Fibroblast of skin of left biceps (primary cell): ENCODE results near the gene PTPRS.
"Not testable (repeated sequence)": the region's sequence is repeated elsewhere in the genome, so short reads cannot be mapped to it uniquely, and the experiment has no call there.

ENCODE experiments used
- DNase-seq, 2 experiments: peaks; one replicate each; pipeline ENCODE4 v3.0.0-alpha.2; 2013; ENCODE audit warnings: low read depth in 2 of 2

Gene PTPRS

DNA sequence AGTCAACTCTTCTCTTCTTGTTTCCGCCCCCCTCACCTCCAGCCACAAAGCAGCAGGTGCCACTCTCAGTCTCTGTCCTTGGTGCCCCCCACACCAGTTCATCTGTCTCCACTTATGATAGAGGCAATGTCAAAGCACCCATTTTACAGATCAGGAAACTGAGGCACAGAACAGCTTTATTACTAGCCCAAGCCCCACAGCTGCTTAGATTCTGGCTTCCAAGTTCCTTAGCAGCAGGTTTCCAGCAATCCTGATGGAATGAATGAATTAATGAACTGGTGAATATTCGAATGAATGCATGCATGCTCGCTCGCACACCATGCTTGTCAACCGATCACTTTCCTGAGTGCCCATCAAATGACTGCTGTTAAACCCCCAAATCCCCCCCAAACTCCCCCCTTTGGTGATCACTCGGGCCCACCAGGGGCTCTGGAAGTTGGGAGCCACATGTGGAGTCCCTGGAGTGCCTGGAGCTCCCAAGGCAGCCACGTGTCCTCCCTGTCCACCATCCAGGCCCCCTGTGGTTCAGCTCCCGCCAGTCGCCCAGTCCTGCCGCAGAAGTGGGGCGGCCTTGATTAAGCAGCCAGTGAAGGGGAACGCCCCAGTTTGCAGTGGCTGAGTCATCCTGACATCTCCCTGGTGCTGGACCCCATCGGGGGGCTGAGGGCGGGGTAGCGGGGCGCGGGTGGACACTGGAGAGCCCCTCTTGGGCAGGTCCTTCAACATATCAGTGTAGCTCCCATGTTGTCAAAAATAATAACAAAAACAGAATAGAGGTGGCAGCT, 6.8 kb downstream of the PTPRS start:
- no peak for DNase-seq

DNA sequence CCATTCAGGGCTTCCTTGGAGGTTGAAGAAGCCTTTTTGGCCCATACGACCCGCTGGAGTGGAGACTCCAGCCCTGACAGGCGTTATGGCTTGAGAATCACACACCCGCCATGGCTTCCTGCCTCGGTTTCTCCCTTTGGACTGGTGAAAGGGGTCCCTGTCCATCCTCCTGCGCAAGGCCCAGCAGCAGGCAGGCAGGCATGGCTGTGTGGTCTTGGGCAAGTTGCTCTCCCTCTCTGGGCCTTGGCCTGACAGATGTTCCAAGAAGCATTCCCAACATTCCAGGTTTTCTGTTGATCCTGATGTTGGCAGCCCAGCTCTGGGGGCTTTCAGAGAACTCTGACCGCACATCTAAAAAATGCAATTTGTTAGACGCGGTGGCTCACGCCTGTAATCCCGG, 8.1 kb downstream of the PTPRS start:
- no peak for DNase-seq

GRCh38 chr19:5331790-5332189, 8.8 kb downstream of the PTPRS start:
- no peak for DNase-seq

DNA sequence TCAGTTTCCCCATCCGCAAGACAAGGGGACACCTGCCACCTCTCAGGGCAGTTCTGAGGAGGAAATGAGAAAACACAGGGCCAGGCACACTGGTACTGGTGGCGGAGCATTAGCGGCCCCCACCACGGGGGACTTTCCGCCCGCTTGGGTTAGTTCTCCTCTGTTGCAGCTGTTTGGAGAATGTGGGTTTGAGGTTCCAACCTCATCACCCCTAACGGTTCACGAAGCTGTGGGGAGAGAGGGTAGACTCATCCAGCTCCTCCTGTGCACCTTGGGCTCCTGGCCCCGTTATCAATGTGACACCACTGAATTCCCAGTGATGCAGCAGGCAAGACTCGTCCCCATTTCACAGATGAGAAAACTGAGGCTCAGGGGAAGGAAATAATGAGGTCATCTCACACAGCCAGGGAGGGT, 10.3 kb downstream of the PTPRS start:
- DNase-seq: no peak

GRCh38 chr19:5329141-5329540, 11.5 kb downstream of the PTPRS start:
- no peak for DNase-seq

- not testable (repeated sequence) for DNase-seq
Measured at GRCh38 chr19:5328407-5328806, 12.2 kb downstream of the PTPRS start.

DNA sequence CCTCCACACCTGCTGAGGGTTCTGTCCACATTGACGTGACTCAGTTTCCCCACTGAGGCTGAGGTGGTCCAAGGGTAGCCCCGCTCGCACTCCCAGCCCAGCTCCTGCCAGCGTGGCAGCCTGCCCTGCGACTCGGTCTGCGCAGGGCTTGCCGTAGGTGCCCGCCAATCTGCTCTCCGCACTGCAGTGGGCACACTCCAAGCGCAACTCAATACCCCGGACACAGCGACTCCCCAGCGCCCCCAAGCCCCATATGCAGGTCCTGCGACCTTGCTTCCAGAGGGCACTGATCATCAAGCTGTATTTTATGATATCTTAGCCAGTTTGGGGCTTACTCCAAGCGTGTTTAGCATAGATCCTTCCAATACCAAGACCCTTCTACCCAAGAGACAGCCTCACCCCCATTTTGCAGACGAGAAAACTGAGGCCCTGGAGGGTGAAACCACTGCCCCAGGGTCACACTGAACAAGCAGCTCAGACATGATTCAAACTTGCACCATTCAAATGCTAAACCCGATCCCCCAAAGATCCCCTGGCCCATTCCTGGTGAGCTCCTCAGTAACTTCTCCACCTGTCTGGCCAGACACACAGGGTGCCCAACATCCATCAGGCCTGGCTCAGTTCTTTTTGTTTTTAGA, 13.5 kb downstream of the PTPRS start:
- no peak for DNase-seq

- DNase-seq: no peak
Measured at GRCh38 chr19:5326545-5326944, 14.1 kb downstream of the PTPRS start.

GRCh38 chr19:5324947-5325346, 15.7 kb downstream of the PTPRS start:
- no peak for DNase-seq

GRCh38 chr19:5323475-5323811, 17.2 kb downstream of the PTPRS start:
- DNase-seq: no peak

GRCh38 chr19:5321851-5322681, 18.5 kb downstream of the PTPRS start:
- no peak for DNase-seq

- no peak for DNase-seq
Measured at GRCh38 chr19:5321066-5321642, 19.5 kb downstream of the PTPRS start.

- no peak for DNase-seq
Measured at GRCh38 chr19:5319516-5319915, 21.1 kb downstream of the PTPRS start.

- no peak for DNase-seq
Measured at GRCh38 chr19:5318306-5318705, 22.3 kb downstream of the PTPRS start.

- no peak for DNase-seq
Measured at GRCh38 chr19:5317321-5317720, 23.3 kb downstream of the PTPRS start.

DNA sequence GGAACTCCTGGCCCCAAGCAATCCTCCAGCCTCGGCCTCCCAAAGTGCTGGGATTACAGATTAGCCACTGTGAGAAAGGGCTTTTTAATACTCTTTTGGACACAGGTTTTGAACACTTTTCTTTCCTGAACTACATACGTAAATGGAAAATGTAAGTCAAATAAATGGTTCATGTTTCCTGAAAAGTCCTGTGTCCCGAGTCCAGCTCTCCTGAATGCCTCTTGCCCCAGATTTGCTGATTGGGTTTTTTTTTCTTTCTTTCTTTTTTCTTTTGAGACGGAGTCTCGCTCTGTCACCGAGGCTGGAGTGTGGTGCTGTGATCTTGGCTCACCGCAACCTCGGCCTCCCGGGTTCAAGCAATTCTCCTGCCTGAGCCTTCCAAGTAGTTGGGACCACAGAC, 24.5 kb downstream of the PTPRS start:
- DNase-seq: no peak

- no peak for DNase-seq
Measured at GRCh38 chr19:5314907-5315298, 25.7 kb downstream of the PTPRS start.

DNA sequence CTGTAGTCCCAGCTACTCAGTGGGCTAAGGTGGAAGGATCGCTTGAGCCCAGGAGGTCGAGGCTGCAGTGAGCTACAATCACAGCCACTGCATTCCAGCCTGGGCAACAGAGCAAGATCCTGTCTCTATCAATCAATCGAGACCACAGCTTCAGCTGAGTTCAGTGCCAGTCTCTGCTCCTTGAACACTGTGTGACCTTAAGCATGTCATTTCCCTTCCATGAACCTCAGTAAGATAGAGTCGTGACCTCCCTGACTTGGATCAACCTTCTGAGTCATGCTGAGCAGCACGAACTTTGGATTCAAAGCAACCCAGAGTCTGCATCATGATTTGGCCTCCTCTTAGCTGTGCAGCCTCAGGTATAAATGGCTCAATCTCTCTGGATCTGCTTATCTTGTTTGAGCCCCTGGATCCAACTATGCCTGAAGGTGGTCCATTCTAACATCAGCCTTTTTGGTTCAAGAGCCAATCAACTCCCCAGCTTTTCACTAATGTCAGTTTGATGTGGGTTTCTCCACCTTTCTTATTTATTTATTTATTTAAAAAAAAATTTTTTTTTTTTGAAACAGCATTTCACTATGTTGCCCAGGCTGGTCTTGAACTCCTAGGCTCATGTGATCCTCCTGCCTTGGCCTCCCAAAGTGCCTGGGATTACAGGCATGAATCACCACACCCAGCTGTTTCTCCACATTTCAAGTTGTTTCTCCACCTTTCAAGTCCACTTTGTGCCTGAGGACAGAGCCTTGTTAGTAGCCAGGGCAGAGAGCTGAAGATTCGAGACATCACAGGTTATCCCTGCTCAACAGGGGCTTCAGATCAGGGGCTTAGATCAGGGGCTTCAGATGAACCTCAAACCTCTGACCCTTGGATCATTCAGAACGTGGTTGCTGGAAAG, 26.4 kb downstream of the PTPRS start:
- no peak for DNase-seq

- DNase-seq: no peak
Measured at GRCh38 chr19:5313307-5313706, 27.3 kb downstream of the PTPRS start.

DNA sequence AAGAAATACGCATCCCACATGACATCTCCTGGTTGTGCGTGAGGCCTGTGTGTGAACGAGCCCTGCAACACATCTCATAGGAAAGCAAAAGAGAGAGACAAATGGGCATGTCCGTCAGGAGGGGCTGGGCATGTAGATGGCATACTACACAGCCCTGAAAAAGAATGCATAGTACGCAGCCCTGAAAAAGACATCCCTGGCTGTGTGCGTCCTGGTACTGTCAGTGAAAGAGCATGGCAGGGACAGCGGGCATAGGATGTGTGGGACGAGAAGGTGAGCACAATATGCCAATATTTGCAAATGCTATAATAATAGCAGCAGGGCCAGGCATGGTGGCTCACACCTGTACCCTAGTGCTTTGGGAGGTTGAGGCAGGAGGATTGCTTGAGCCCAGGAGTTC, 28.6 kb downstream of the PTPRS start:
- DNase-seq: no peak

- no peak for DNase-seq
Measured at GRCh38 chr19:5309438-5310204, 31.0 kb downstream of the PTPRS start.
